ENCODE results near the gene SCD.

SCD gene

DNA sequence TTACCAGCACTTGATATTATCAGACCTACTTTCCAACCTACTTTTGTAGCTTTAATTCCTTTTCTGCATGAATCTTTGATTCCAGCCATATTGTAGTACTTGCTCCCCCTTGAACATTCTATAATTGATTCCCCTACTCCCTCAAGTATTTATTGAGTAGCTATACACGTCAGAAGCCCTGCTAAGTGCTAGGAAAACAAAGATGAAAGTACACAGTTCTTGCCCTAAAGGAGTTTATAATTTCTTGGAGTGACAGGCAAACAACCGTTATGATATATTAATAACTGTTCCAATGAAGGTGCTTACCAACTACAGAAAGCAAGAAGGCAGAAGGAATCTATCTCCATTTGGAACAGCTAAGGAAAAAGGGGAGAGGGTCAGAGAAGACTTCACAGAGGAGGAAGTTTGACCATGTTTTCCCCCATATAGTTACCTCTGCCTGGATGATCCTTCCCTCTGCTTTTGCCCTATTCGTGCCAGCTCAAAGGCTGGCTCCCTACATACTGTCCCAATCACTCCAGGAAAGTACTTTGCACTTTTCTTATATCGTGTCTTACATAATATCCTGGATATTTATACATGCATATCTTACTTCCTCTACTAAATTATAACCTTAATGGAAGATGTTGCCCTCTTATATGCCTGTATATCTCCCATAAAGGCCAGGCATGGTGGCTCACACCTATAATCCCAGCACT lies 54.7 kb downstream of the SCD start:
- DNase-seq (ENCODE audit: low read depth): no peak

DNA sequence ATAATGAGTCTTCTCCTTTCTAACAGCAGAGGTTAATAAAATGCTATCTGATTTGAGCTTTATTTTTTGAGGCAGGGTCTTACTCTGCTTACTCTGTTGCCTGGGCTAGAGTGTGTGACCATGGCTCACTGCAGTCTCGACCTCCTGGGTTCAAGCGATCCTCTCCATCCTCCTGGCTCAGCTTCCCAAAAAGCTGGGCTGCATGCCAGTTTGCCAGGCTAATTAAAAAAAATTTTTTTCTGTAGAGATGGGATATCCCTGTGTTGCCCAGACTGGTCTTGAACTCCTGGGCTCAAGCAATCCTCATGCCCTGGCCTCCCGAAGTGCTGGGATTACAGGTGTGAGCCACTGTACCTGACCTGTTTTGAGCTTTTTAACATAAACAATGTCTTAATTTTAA lies 56.7 kb downstream of the SCD start:
- no peak for DNase-seq (ENCODE audit: low read depth)

DNA sequence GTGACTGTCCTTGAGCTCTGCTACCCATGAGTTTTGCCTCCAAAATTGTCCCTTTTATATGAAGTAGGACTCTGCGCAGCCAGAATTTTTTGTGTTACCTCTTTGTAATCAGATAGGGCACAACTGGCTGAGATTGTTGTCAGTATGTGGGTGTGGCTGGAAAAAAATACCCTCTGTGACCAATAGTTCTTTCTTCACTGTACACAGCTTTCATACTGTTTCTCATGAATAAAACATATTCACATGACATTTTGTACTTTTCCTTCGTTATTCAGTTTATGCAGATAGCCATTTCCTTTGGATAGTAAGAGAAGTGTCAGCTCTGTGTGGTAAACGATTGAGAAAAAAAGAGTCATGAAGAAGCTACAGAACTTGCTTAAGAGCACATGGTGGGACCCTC lies 66.1 kb downstream of the SCD start:
- DNase-seq (ENCODE audit: low read depth): no peak
